Fibroblast of lung (primary cell): ENCODE data around the gene DGKG. TPM values are rescaled to one million over a fixed set of nuclear protein-coding genes. Genes with fewer than 3 reads are reported as not detected.

Experiments
- DNase-seq, 2 donors: peaks; one replicate each; pipeline versions ENCODE4 v3.0.0 to v3.0.0-alpha.2; 2010; ENCODE audit warnings: low read depth in 2 of 2
- H2AFZ ChIP-seq: 2 replicates; pipeline ENCODE4 v1.5.1; 2012; ENCODE audit warnings: low read length, control low read depth, inconsistent platforms
- H3K27ac ChIP-seq: 2 replicates; pipeline ENCODE4 v1.5.1; 2011; ENCODE audit warnings: low read length, control low read depth; ENCODE audit not compliant: insufficient read depth
- H3K27me3 ChIP-seq: 2 replicates; pipeline ENCODE4 v1.5.1; 2011; ENCODE audit warnings: mild to moderate bottlenecking, low read length; ENCODE audit not compliant: control insufficient read depth, insufficient read depth
- H3K36me3 ChIP-seq: 2 replicates; pipeline ENCODE4 v1.5.1; 2011; ENCODE audit warnings: low read length; ENCODE audit not compliant: control insufficient read depth, insufficient read depth
- H3K4me1 ChIP-seq: 2 replicates; pipeline ENCODE4 v1.5.1; 2011; ENCODE audit warnings: low read length; ENCODE audit not compliant: control insufficient read depth, insufficient read depth; ENCODE audit errors: extremely low read depth
- H3K4me2 ChIP-seq: 2 replicates; pipeline ENCODE4 v1.5.1; 2011; ENCODE audit warnings: low read length, control low read depth; ENCODE audit not compliant: insufficient read depth; ENCODE audit errors: extremely low read depth
- H3K4me3 ChIP-seq, 4 experiments: fragments of 200-600 bp in 1 of 4; sonication (generic) in 1 of 4; replicated peaks in 1 of 4; 2 replicates each; pipeline ENCODE4 v1.5.1; 2011 to 2016; ENCODE audit warnings: low read length in 4 of 4, low read depth in 3 of 4, mild to moderate bottlenecking in 3 of 4, control low read depth in 2 of 4, inconsistent platforms in 1 of 4, mixed read lengths in 1 of 4; ENCODE audit not compliant: insufficient read depth in 1 of 4; ENCODE audit errors: control extremely low read depth in 1 of 4
- H3K79me2 ChIP-seq: 2 replicates; pipeline ENCODE4 v1.5.1; 2012; ENCODE audit warnings: mild to moderate bottlenecking, low read length, inconsistent platforms; ENCODE audit not compliant: control insufficient read depth, insufficient read depth
- H3K9ac ChIP-seq: 2 replicates; pipeline ENCODE4 v1.5.1; 2011; ENCODE audit warnings: mild to moderate bottlenecking, low read length, control low read depth; ENCODE audit not compliant: insufficient read depth
- H3K9me3 ChIP-seq: 2 replicates; pipeline ENCODE4 v1.5.1; 2012; ENCODE audit warnings: low read depth, low read length; ENCODE audit not compliant: control insufficient read depth, insufficient read depth
- H4K20me1 ChIP-seq: 2 replicates; pipeline ENCODE4 v1.5.1; 2011; ENCODE audit warnings: low read length; ENCODE audit not compliant: control insufficient read depth, insufficient read depth; ENCODE audit errors: extremely low read depth
- CTCF ChIP-seq, 2 donors: IDR thresholded peaks in 1 of 2; conservative IDR thresholded peaks in 1 of 2; 1 replicate in 1 of 2; 2 replicates in 1 of 2; pipeline ENCODE4 v1.5.1; 2011 to 2012; ENCODE audit warnings: low read length in 2 of 2, control low read depth in 1 of 2, inconsistent platforms in 1 of 2, low read depth in 1 of 2, mild to moderate bottlenecking in 1 of 2
- EZH2 ChIP-seq: IDR thresholded peaks from 2 replicates; pipeline ENCODE4 v1.5.1; 2012; ENCODE audit warnings: low read length, control low read depth, mild to moderate bottlenecking; ENCODE audit errors: missing control alignments
- polyA plus RNA-seq, 2 donors: library from polyadenylated mRNA; depleted of rRNA in 1 of 2; stranded (reverse) in 1 of 2; unstranded in 1 of 2; fragments of >200 nt; gene quantifications; 2 replicates each; pipeline ENCODE4 v1.2.1, GENCODE V29; 2011 to 2012; ENCODE audit warnings: missing spikeins in 1 of 2
- total RNA-seq: library from RNA; depleted of rRNA; stranded (reverse); fragments of >200 nt; gene quantifications from 2 replicates; pipeline ENCODE4 v1.2.1, GENCODE V29; 2014

Gene DGKG
- total and polyA plus RNA-seq, 2 donors (not counting 1 experiment from before 2014, with no cell fraction given): 3.7 to 4.8 TPM

DNA sequence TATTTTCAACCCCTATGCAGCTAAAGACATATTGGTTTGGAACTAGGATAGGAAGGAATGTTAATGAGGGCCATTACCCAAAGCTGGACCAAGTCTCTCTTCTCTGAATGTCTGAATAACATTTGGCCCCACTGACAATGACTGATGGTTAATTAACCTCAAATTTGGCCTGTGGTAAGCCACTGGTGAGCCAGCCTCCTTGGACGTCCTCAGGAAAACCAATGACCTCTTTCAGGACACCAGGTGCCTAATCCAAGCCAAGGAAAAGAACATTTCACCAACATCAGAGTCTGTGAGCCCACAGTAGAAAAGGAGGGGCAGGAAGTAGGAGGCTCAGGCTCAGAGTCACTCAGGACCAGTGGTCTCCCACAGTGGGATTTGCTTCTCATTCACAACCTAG lies 196.7 kb downstream of the DGKG start:
- Histone ChIP-seq H3K4me1 (no peaks in the 10 kb centered on the region), H3K4me2 (no peak overlapping the region)
- DNase-seq: peak in 1 of 2 donors; percentile 46

DNA sequence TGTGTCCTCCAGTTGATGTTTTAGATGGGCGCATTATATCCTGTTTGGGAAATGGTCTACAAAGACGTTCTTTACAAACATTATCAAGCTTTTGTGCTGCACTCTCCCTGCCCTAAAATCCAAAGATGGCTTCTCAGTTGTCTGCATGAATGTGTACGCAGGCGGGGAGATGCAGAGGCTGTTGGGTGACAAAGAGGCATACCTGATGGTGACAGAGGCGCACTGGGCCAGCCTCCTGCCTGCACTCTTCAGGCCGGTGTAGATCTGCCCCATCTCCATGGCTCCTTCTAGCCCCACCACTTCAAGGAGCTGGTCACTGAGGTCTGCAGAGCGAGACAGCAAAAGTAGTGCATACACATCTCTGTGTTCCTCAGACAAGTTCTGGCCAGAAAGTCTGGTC lies 197.3 kb downstream of the DGKG start:
- no peak overlapping the region for H3K27ac ChIP-seq

More for the DNA sequence above, 196.7 kb downstream of the DGKG start:
- H3K4me3 ChIP-seq: no peak overlapping the region
- H3K27me3 ChIP-seq: no peaks in the 10 kb centered on the region
- H2AFZ ChIP-seq: no peak overlapping the region
- H3K9me3 ChIP-seq: no peaks in the 10 kb centered on the region
- no peaks in the 10 kb centered on the region for H3K36me3 ChIP-seq
- no peak for TF ChIP-seq CTCF (conservative IDR thresholded peaks at IDR 0.05 in 1 of 2, IDR thresholded peaks at IDR 0.05 in 1 of 2; ENCODE audit: low read depth in 1 of 2, low read length in 2 of 2)
- no peak for TF ChIP-seq EZH2
- H3K9ac ChIP-seq: no peak overlapping the region
- H3K27ac ChIP-seq: no peak overlapping the region
- H3K79me2 ChIP-seq: no peaks in the 10 kb centered on the region
- no peaks in the 10 kb centered on the region for H4K20me1 ChIP-seq

DNA sequence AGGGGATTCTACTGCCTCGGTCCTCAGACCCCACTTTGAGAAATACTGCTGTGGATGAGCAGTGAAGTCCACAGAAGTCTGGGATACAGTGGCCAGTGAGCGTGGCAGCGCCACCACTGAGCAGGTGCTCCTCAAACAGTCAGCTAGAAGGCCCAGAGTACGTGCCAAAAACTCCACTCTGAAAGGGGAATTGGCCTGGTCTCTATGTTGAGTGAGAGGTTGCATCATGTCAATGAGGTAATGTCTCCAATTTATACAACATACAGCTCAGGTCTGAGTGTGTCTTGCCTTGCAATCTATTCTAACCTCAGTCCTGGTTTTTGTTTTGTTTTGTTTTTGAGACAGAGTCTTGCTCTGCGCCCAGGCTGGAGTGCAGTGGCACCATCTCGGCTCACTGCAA lies 199.8 kb downstream of the DGKG start:
- no peaks in the 10 kb centered on the region for H3K9me3 ChIP-seq
- no peak overlapping the region for H3K4me3 ChIP-seq
- no peaks in the 10 kb centered on the region for H3K27me3 ChIP-seq
- no peaks in the 10 kb centered on the region for H3K36me3 ChIP-seq
- TF ChIP-seq CTCF (conservative IDR thresholded peaks at IDR 0.05 in 1 of 2, IDR thresholded peaks at IDR 0.05 in 1 of 2; ENCODE audit: low read depth in 1 of 2, low read length in 2 of 2) (no peak), EZH2 (no peak)
- no peaks in the 10 kb centered on the region for H3K4me1 ChIP-seq
- no peak overlapping the region for H2AFZ ChIP-seq
- no peaks in the 10 kb centered on the region for H4K20me1 ChIP-seq
- DNase-seq: peak in 1 of 2 donors; percentile 2
- H3K9ac ChIP-seq: no peak overlapping the region
- no peaks in the 10 kb centered on the region for H3K79me2 ChIP-seq
- no peak overlapping the region for H3K4me2 ChIP-seq
- no peak overlapping the region for H3K27ac ChIP-seq

More for the DNA sequence above, 197.3 kb downstream of the DGKG start:
- no peaks in the 10 kb centered on the region for H3K9me3 ChIP-seq
- no peak for DNase-seq
- H3K4me3 ChIP-seq: no peak overlapping the region
- no peak overlapping the region for H2AFZ ChIP-seq
- no peaks in the 10 kb centered on the region for H3K4me1 ChIP-seq
- H3K79me2 ChIP-seq: no peaks in the 10 kb centered on the region
- no peaks in the 10 kb centered on the region for H3K36me3 ChIP-seq
- H4K20me1 ChIP-seq: no peaks in the 10 kb centered on the region
- TF ChIP-seq CTCF (conservative IDR thresholded peaks at IDR 0.05 in 1 of 2, IDR thresholded peaks at IDR 0.05 in 1 of 2; ENCODE audit: low read depth in 1 of 2, low read length in 2 of 2) (no peak), EZH2 (no peak)
- no peak overlapping the region for H3K4me2 ChIP-seq
- H3K9ac ChIP-seq: no peak overlapping the region
- no peaks in the 10 kb centered on the region for H3K27me3 ChIP-seq
